SK-N-SH treated with all-trans-retinoic acid at 6 μM for 48 hours (cell line): ENCODE results near the gene PEX26.

Source experiments
- ATAC-seq: fragments of 200-7000 bp; cut with Tn5 transposase; 3 replicates; pipeline ENCODE4 v1.9.1; 2020; ENCODE audit warnings: mild to moderate bottlenecking, moderate library complexity
- ARNTL ChIP-seq: fragments of 450-650 bp; formaldehyde crosslinking; IDR thresholded peaks from 2 replicates; pipeline ENCODE4 v1.5.0; 2020; ENCODE audit warnings: low read depth, mild to moderate bottlenecking, moderate library complexity, borderline replicate concordance
- ESRRG ChIP-seq: fragments of 250-450 bp; sonication (Bioruptor Pico); IDR thresholded peaks from 2 replicates; pipeline ENCODE4 v1.6.1; 2021; ENCODE audit warnings: mild to moderate bottlenecking
- GLIS3 ChIP-seq: fragments of 250-450 bp; sonication (Bioruptor Pico); IDR thresholded peaks from 2 replicates; pipeline ENCODE4 v1.5.0; 2020; ENCODE audit warnings: mild to moderate bottlenecking, moderate library complexity
- ISL1 ChIP-seq: fragments of 250-450 bp; sonication (Bioruptor Pico); IDR thresholded peaks from 2 replicates; pipeline ENCODE4 v2.1.2; 2022; ENCODE audit warnings: mild to moderate bottlenecking, moderate library complexity
- OSR1 ChIP-seq: fragments of 250-450 bp; sonication (Bioruptor Pico); IDR thresholded peaks from 2 replicates; pipeline ENCODE4 v1.8.0; 2022; ENCODE audit warnings: moderate library complexity, mild to moderate bottlenecking, inconsistent platforms
- PPARA ChIP-seq: fragments of 250-450 bp; sonication (Bioruptor Pico); IDR thresholded peaks from 2 replicates; pipeline ENCODE4 v1.5.0; 2020; ENCODE audit warnings: mild to moderate bottlenecking, borderline replicate concordance
- RARB ChIP-seq: fragments of 250-450 bp; sonication (Bioruptor Pico); IDR thresholded peaks from 2 replicates; pipeline ENCODE4 v1.8.0; 2021; ENCODE audit warnings: mild to moderate bottlenecking, moderate library complexity
- SNAI2 ChIP-seq: fragments of 250-450 bp; sonication (Bioruptor Pico); IDR thresholded peaks from 2 replicates; pipeline ENCODE4 v1.5.0; 2020; ENCODE audit warnings: mild to moderate bottlenecking, moderate library complexity
- TOX ChIP-seq: fragments of 250-450 bp; sonication (Bioruptor Pico); IDR thresholded peaks from 2 replicates; pipeline ENCODE4 v1.8.0; 2021; ENCODE audit warnings: mild to moderate bottlenecking, moderate library complexity, borderline replicate concordance
- ZC3H10 ChIP-seq: fragments of 250-450 bp; sonication (Bioruptor Pico); IDR thresholded peaks from 2 replicates; pipeline ENCODE4 v1.5.1; 2021; ENCODE audit warnings: mild to moderate bottlenecking, moderate library complexity
- ZFP3 ChIP-seq: fragments of 250-450 bp; sonication (Bioruptor Pico); IDR thresholded peaks from 2 replicates; pipeline ENCODE4 v1.5.0; 2020; ENCODE audit warnings: mild to moderate bottlenecking, moderate library complexity
- ZNF8 ChIP-seq: fragments of 450-650 bp; formaldehyde crosslinking; IDR thresholded peaks from 2 replicates; pipeline ENCODE4 v1.5.0; 2020; ENCODE audit warnings: mild to moderate bottlenecking, moderate library complexity
- TF ChIP-seq, protein P1 (sequence below): fragments of 250-450 bp; sonication (Bioruptor Pico); IDR thresholded peaks from 2 replicates; pipeline ENCODE4 v1.8.0; 2020; ENCODE audit warnings: mild to moderate bottlenecking, moderate library complexity, borderline replicate concordance
- TF ChIP-seq, protein P2 (sequence below): fragments of 250-450 bp; sonication (Bioruptor Pico); IDR thresholded peaks from 2 replicates; pipeline ENCODE4 v1.5.1; 2021; ENCODE audit warnings: mild to moderate bottlenecking, moderate library complexity
- TF ChIP-seq, protein P3 (sequence below): fragments of 250-450 bp; sonication (Bioruptor Pico); IDR thresholded peaks from 2 replicates; pipeline ENCODE4 v1.5.1; 2020; ENCODE audit warnings: low read depth, mild to moderate bottlenecking, moderate library complexity
- TF ChIP-seq, protein P4 (sequence below): fragments of 250-450 bp; sonication (Bioruptor Pico); IDR thresholded peaks from 2 replicates; pipeline ENCODE4 v1.5.0; 2020; ENCODE audit warnings: mild to moderate bottlenecking, moderate library complexity

The PEX26 gene

DNA sequence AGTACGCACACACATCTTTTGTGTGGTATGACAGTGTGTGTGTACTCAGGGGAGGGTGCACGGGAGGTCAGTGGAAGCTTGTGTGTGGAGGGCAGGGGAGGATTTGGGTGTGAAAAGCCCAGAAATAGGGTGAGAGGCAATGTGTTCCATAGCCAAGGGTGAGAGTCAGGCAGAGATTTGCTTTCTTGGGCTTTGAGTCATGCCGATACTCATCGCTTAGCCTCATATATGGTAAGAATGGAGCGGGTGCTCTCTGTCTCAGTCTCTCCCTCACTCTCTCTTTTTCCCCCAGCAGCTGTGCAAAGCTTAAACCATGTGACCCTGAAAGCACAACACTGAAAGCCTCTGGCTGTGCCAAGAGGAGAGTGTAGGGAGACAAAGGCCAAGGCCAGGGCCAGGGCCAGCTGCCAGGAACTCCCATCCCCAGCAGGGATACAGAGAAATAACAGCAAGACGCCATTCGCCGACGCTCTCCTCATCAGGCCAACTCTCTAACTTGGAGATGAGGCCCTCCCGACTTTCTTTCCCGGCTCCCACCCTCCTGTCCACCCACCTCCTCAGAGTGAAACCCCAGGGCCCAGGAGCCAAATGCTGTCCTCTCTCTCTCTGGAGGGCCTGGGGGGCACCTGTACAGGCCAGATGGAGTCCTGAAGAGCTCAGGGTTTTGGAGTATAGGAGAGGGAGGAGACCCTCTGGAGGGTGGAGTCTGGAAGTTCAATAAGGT lies 33.1 kb upstream of the PEX26 start:
- ATAC-seq = no peak
- TF ChIP-seq ZNF8 (no peak), OSR1 (CRISPR knock-in tag) (no peak), GLIS3 (no peak), PPARA (CRISPR knock-in tag) (no peak), ZFP3 (CRISPR knock-in tag) (no peak), ARNTL (no peak)
- TF ChIP-seq, protein P1, sequence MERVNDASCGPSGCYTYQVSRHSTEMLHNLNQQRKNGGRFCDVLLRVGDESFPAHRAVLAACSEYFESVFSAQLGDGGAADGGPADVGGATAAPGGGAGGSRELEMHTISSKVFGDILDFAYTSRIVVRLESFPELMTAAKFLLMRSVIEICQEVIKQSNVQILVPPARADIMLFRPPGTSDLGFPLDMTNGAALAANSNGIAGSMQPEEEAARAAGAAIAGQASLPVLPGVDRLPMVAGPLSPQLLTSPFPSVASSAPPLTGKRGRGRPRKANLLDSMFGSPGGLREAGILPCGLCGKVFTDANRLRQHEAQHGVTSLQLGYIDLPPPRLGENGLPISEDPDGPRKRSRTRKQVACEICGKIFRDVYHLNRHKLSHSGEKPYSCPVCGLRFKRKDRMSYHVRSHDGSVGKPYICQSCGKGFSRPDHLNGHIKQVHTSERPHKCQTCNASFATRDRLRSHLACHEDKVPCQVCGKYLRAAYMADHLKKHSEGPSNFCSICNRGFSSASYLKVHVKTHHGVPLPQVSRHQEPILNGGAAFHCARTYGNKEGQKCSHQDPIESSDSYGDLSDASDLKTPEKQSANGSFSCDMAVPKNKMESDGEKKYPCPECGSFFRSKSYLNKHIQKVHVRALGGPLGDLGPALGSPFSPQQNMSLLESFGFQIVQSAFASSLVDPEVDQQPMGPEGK (CRISPR knock-in tag) = no peak
- TF ChIP-seq, protein P2, sequence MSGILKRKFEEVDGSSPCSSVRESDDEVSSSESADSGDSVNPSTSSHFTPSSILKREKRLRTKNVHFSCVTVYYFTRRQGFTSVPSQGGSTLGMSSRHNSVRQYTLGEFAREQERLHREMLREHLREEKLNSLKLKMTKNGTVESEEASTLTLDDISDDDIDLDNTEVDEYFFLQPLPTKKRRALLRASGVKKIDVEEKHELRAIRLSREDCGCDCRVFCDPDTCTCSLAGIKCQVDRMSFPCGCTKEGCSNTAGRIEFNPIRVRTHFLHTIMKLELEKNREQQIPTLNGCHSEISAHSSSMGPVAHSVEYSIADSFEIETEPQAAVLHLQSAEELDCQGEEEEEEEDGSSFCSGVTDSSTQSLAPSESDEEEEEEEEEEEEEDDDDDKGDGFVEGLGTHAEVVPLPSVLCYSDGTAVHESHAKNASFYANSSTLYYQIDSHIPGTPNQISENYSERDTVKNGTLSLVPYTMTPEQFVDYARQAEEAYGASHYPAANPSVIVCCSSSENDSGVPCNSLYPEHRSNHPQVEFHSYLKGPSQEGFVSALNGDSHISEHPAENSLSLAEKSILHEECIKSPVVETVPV = no peak
- TF ChIP-seq, protein P3, sequence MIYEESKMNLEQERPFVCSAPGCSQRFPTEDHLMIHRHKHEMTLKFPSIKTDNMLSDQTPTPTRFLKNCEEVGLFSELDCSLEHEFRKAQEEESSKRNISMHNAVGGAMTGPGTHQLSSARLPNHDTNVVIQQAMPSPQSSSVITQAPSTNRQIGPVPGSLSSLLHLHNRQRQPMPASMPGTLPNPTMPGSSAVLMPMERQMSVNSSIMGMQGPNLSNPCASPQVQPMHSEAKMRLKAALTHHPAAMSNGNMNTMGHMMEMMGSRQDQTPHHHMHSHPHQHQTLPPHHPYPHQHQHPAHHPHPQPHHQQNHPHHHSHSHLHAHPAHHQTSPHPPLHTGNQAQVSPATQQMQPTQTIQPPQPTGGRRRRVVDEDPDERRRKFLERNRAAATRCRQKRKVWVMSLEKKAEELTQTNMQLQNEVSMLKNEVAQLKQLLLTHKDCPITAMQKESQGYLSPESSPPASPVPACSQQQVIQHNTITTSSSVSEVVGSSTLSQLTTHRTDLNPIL (CRISPR knock-in tag) = no peak
- TF ChIP-seq, protein P4, sequence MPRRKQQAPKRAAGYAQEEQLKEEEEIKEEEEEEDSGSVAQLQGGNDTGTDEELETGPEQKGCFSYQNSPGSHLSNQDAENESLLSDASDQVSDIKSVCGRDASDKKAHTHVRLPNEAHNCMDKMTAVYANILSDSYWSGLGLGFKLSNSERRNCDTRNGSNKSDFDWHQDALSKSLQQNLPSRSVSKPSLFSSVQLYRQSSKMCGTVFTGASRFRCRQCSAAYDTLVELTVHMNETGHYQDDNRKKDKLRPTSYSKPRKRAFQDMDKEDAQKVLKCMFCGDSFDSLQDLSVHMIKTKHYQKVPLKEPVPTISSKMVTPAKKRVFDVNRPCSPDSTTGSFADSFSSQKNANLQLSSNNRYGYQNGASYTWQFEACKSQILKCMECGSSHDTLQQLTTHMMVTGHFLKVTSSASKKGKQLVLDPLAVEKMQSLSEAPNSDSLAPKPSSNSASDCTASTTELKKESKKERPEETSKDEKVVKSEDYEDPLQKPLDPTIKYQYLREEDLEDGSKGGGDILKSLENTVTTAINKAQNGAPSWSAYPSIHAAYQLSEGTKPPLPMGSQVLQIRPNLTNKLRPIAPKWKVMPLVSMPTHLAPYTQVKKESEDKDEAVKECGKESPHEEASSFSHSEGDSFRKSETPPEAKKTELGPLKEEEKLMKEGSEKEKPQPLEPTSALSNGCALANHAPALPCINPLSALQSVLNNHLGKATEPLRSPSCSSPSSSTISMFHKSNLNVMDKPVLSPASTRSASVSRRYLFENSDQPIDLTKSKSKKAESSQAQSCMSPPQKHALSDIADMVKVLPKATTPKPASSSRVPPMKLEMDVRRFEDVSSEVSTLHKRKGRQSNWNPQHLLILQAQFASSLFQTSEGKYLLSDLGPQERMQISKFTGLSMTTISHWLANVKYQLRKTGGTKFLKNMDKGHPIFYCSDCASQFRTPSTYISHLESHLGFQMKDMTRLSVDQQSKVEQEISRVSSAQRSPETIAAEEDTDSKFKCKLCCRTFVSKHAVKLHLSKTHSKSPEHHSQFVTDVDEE (CRISPR knock-in tag) = no peak

DNA sequence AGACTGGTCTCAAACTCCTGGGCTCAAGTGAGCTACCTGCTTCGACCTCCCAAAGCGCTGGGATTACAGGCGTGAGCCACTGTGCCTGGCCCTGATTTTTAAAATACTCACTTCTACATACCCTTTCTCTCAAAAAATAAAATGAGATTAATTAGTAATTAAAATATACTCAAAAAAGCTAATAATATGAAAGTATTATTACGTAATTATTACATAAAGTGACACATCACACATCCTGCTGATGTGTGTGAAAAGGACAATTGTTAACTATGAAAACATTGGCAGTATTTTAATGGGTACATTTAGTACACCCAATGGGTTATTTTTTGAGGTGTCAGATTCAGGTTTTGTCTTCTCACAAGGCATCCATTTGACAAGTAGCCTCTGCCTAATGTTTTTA lies 32.0 kb upstream of the PEX26 start:
- TF ChIP-seq, protein P3 (CRISPR knock-in tag) = no peak
- TF ChIP-seq, protein P1 (CRISPR knock-in tag) = no peak
- TF ChIP-seq ZFP3 (CRISPR knock-in tag) (no peak), GLIS3 (no peak), ZC3H10 (CRISPR knock-in tag) (no peak), ESRRG (CRISPR knock-in tag) (no peak), ZNF8 (no peak), SNAI2 (no peak), TOX (CRISPR knock-in tag) (no peak), OSR1 (CRISPR knock-in tag) (no peak)
- TF ChIP-seq, protein P2 = no peak
- no peak for ATAC-seq

DNA sequence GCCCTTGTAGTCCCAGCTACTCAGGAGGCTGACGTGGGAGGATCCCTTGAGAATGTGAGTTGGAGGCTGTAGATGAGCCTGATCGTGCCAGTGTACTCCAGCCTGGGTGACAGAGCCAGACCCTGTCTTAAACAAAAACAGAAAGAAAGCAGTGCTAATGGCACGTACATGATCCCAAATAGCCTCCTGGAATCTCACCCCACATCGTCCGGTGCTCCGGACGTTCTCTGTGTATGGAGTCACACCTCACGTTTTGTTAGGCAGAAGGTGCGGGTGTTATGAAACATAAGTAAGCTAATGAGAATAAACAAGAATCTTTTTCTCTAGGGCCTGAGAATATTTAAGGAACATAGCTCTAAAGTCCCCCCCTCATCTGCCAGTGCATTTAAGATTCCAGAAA lies 29.7 kb upstream of the PEX26 start:
- ATAC-seq = no peak
- TF ChIP-seq, protein P4 (CRISPR knock-in tag) = no peak
- TF ChIP-seq ESRRG (CRISPR knock-in tag) (no peak), ARNTL (no peak), GLIS3 (no peak), ZNF8 (no peak), OSR1 (CRISPR knock-in tag) (no peak), ZC3H10 (CRISPR knock-in tag) (no peak), SNAI2 (no peak), RARB (no peak), ISL1 (CRISPR knock-in tag) (no peak), PPARA (CRISPR knock-in tag) (no peak)
- TF ChIP-seq, protein P1 (CRISPR knock-in tag) = no peak
